HPDE6-E6E7 (cell line): Measurements from ENCODE around the gene ANKRD36C.
"Not testable (repeated sequence)": the region's sequence is repeated elsewhere in the genome, so short reads cannot be mapped to it uniquely, and the experiment has no call there.

ENCODE experiments used
- DNase-seq: peaks from one replicate; pipeline ENCODE4 v3.0.0; 2011; ENCODE audit warnings: missing footprints; ENCODE audit errors: extremely low spot score

Gene ANKRD36C

DNA sequence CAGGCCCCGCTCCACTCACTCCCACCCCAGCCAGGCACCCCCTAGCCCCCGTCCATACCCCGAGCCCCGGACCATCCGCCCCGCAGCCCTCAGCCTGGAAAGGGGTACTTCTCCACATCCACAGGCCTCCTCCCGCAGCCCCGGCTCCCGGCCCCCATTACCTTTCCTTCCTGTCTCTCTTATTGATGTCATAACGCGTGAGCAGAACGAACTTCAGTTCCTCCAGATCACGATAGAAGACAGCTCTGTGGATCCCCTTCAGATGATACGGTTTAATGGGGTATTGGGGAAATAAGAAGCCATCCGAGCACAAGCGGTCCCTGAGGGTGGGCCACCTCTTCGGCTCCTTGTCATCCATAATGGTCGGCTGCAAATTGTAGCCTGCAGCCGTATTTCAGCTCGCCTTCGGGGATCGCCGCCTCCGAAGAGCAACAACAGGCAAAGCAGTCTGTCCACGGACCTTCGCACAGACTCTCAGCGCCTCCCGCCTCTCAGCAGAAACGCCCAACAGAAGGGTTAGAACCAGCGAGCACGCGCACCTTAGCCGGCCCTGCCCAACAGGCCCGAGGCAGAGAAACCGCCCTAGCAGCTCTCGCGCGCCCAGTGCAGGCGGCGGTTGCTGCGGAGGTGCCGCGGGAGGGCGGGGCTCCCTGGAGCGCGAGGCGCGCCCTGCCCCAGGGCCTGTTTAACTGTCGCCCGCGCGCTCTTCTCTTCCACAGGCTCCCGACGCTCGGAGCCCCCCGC is at the start of gene ANKRD36C:
ANKRD36C (minus strand) TSS at position 474 of the 744 bp plus-strand sequence; CDS start at position 358, 116 bp downstream.
- peak; percentile 6 for DNase-seq

GRCh38 chr2:96035554-96035953 is 43.9 kb upstream of the ANKRD36C start:
- not testable (repeated sequence) for DNase-seq

- DNase-seq: not testable (repeated sequence)
Observed at GRCh38 chr2:96034792-96035191, 43.2 kb upstream of the ANKRD36C start, which contains the start of gene GPAT2. TSS of gene GPAT2 (minus strand) at chr2:96034916. CDS start at chr2:96032359, 2,557 bp downstream.

DNA sequence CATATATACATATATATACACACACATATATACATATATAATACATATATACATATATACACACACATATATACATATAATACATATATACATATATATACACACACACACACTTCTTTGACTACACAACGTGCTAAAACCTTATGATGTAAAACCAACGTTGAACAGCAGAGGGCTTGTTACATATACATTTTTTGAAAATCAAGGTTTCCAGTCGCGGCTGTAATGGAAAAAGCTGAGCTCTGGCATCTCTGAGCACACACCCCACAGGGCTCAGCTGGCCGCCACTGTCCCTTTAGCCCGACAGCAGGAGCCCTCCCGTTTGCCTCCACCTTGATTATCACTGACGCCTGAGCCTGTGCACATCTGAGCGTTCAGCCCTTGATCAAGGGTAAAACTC is 42.4 kb upstream of the ANKRD36C start:
- not testable (repeated sequence) for DNase-seq

DNA sequence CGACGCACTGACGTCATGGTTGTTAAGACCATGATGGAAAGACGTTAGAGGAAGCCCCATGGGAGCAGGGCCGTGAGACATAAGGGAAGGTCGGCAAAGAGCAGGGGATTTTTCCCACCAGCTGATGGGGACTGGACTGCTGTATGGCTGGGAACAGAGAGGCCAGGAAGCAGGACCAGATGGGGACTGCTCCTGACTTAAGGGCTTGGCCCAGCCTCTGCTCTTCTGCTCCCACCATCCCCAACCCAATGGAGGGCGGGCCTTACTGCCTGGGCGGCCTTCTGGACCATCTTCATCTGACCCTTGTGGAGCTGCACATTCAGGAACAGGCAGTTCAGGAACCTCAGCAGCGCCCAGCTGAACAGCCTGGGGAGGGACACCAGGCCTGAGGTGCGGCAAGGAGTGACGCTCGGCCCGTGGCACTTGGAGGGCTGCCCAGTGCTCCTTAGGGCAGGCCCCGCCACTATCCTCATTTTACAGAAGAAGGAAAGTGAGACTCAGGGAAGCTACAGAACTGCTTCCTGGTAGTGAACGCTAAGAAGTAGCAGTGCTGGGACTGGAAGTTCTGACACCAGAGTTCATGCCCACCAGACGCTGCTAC is 36.2 kb upstream of the ANKRD36C start:
- DNase-seq: not testable (repeated sequence)

GRCh38 chr2:96025755-96026154 is 34.1 kb upstream of the ANKRD36C start:
- DNase-seq: not testable (repeated sequence)

DNA sequence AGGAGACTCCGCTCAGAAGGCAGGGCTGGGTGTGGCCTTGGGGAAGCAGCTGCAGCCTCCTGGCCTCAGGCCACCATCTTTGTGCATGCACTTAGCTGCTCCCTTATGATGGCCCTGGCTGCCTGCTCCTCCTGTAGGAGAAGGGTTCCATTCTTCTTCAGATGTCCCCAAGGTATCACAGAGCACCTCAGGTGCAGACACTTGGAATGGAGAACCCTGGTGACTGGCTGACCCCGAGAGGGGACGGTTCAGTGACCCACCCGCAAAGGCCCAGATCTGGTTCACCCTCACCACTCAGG is 33.5 kb upstream of the ANKRD36C start:
- no peak for DNase-seq

DNA sequence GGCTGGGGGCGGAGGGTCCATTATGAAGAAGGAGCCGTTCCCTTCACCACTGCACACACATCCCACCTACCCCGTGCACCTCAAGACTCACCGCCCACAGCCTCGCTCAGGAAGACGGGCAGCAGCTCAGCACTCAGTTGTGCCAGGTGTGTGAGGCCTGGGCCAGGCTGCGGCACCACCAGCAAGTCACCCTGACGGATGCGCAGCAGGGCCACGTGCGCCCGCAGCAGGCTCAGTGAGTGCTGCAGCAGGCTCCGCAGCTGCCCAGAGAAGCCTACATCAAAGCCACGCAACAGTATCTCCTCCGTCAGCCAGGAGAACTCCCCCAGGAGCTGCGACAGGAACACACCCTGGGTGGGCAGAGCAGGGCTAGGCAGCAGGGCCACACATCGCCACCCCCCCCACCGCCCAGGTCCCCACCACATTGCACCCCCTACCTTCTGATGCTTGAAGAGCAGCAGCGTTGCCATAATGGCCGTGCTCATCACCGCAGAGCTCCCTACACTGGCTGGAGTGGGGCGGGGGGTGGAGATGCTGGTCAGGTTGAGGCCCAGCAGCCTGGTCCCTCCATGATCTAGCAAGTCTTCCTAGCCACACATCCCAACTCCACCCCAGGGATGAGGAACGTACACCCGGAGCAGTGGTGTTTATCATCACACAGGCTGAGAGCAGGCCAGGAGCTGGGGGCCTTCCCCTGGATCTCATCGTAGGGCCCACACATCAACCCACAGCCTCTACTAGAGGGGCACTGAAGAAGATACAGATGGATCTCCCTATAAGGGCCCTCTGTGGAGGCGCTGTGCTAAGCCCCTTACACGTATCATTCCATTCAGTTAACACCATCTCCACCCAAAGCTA is 32.9 kb upstream of the ANKRD36C start:
- no peak for DNase-seq

DNA sequence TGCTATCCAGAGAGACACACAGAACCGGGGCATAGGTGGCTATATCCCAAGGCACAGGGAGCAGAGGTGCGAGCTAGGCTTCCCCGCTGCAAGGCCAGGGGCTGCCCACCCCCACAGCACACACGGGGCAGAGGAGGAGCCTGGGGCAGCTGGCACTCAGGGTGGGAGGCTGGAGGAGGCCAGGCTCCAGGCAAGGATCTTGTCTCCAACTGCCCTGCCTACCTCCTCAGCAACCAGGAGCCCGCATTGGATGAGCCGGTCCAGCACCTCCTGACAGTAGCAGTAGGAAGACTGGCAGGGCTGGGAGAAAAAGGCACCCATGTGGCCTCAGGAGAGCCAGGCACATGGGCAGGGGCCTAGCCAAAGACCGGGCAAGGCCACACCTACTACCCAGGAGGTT is 32.1 kb upstream of the ANKRD36C start:
- DNase-seq: not testable (repeated sequence)

DNA sequence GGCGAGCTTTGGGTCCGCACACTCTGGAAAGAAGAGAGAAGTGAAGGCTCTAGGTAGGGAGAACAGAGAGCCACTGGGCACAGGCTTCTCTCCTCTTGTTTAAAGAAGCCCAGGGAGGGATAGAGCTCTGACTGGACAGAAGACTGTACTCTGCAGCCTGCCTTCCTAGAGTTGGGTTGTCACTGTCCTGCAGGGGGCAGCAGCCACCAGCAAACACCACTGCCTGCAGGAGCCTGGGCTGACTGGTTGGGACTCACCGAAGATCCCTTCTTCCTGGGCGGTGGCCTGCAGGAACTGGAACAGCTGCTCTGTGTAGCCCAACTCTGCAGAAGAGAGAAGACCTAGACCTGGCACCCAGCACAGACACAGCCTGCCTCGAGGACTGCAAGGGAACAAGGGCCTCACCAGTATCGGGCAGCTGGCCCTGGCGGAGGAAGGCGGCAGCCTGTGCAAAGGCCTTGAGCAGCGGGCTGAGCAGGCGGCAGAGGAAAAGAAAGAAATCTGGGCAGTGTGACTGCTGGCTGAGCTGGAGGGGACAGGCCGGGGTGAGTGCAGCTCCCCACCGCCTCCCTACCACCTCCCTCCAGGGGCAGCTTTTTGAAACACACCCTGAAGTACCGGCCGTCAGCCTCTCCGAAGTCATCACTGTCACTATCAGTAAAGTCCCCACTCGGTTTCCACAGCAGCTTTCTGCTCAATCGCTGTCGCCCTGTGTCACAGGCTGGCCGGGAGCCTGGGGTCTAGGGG is 31.2 kb upstream of the ANKRD36C start:
- peak; percentile 40 for DNase-seq

- DNase-seq: not testable (repeated sequence)
Observed at GRCh38 chr2:96022126-96022525, 30.5 kb upstream of the ANKRD36C start.

DNA sequence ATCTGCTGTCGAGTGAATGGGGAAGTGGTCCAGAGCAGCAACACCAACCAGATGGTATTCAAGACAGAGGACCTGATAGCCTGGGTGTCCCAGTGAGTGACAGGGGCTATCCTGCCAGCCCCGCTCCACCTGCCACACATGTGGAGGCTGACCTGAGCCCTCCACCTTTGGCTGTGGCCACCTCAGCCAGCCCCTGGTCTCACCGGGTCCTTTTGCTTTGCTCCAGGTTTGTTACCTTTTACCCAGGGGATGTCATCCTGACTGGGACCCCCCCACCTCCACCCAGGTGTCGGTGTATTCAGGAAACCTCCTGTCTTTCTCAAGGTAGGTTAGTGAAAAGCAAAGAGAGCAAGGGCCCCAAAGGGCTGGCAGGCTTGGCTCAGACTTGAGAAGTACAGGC is 29.5 kb upstream of the ANKRD36C start:
- DNase-seq: not testable (repeated sequence)

GRCh38 chr2:96019909-96020590 is 28.4 kb upstream of the ANKRD36C start:
- not testable (repeated sequence) for DNase-seq

DNA sequence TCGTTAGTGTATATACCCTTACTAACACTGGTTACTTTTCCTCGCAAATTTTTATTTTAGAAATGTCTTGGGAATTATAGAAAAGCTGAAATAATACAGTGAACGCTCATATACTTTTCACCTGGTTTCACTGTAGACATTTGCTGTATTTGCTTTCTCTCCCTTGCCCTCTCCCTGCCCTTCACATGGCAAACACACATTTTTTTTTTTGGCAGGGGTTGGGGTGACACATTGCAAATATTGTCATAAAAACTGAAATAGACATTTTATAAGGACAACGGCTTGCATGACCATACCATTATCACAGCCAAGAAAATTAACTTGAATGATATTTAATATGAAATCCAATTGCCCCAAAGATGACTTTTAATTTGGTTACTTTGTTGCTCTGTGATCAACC is 24.7 kb upstream of the ANKRD36C start:
- not testable (repeated sequence) for DNase-seq

GRCh38 chr2:96012792-96013264 is 21.2 kb upstream of the ANKRD36C start:
- not testable (repeated sequence) for DNase-seq

GRCh38 chr2:96012086-96012791 is 20.6 kb upstream of the ANKRD36C start:
- DNase-seq: not testable (repeated sequence)

GRCh38 chr2:96011129-96011455 is 19.5 kb upstream of the ANKRD36C start:
- not testable (repeated sequence) for DNase-seq

DNA sequence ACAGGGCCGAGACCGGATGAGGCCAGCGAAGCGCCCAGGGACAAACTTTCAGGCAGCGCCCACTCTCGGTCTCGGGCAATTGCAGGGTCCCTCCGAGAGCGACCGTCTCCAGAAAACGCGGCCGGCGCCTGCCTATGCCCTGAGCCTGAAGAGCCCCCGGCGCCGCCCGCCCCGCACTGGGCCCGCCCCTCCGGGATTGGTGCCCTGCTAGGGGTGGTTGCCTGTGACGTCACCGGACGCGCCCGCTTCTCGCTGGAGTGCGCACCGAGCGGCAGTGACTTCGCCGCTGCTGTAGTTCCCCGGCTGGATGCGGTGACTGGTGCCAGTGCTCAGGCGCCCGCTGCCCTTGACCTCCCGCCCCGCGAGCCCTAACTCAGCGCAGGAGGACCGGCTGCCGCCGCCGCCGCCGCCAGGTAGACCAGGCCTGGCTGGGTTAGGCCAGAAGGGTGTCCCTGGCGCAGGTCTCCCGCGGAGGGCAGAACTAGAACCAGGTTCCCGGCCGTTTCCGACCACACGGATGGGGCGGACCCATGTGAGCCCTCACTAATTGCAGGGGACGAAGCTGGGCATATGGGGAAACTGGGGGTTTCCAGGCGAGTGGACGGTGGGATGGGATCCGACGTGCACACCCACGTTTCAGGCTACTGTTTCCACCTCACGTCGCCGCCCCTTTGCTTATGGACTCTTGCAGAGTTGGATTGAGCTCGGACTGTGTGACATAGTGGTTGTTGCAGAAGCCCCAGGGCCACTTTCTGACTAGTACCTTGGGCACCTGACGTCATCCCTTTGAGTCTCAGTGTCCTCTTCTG is 18.9 kb upstream of the ANKRD36C start:
- not testable (repeated sequence) for DNase-seq

DNA sequence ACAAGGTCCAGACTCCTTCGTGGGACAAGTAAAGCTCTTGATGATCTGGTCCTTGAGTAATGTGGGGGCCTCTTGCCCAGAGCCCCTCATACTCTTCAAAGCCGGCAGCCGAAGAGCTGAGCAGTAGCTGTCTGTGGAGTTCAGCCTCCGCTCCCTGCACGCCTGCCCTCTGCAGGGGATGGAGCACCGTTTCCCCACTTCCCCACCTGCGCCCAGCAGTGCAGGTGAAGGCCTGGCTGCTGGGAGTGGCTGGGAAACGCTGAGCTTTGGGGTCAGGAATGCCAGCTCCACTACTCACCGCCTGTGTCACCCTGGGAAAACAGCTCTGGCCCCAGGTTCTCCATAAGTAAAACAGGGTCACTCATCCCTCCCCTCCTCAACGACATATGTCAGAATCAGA is 18.2 kb upstream of the ANKRD36C start:
- not testable (repeated sequence) for DNase-seq
